Common myeloid progenitor, CD34-positive (primary cell): ENCODE measurements around the gene DLGAP4.

Source experiments
- CTCF ChIA-PET: fragments of 350-600 bp; sonication (Branson Sonifier 250); formaldehyde crosslinking; loops from one replicate; lab custom pipeline; 2021; ENCODE audit warnings: antibody characterized with exemption; lab: Charles Lee
- POLR2A ChIA-PET: fragments of 350-600 bp; sonication (Branson Sonifier 250); formaldehyde crosslinking; loops from one replicate; lab custom pipeline; 2021; ENCODE audit warnings: antibody characterized with exemption; lab: Charles Lee
- DNase-seq, 3 donors: peaks; one replicate each; pipeline versions ENCODE4 v3.0.0 to v3.0.0-alpha.2; 2013
- H3K27ac ChIP-seq, 2 experiments: 1 replicate in 1 of 2; 2 replicates in 1 of 2; pipeline ENCODE4 v1.7.0; 2013; ENCODE audit warnings: inconsistent platforms in 2 of 2, low read length in 2 of 2, mild to moderate bottlenecking in 2 of 2, low read depth in 1 of 2, moderate library complexity in 1 of 2; ENCODE audit not compliant: severe bottlenecking in 2 of 2, insufficient read depth in 1 of 2, poor library complexity in 1 of 2
- H3K27me3 ChIP-seq, 5 experiments: replicated peaks in 2 of 5; 1 replicate in 3 of 5; 2 replicates in 2 of 5; pipeline versions ENCODE4 v1.6.1 to v1.7.0; 2013; ENCODE audit warnings: low read length in 4 of 5, mild to moderate bottlenecking in 2 of 5, moderate library complexity in 2 of 5, inconsistent platforms in 1 of 5; ENCODE audit not compliant: insufficient read depth in 5 of 5, control insufficient read depth in 4 of 5
- H3K36me3 ChIP-seq, 4 experiments: 1 replicate in 2 of 4; 2 replicates in 2 of 4; pipeline versions ENCODE4 v1.6.1 to v1.7.0; 2013; ENCODE audit warnings: low read length in 3 of 4, control low read depth in 1 of 4, mild to moderate bottlenecking in 1 of 4; ENCODE audit not compliant: control insufficient read depth in 4 of 4, insufficient read depth in 4 of 4
- H3K4me1 ChIP-seq, 4 experiments: 1 replicate in 3 of 4; 2 replicates in 1 of 4; pipeline versions ENCODE4 v1.6.1 to v1.7.1; 2013; ENCODE audit warnings: low read length in 3 of 4, mild to moderate bottlenecking in 3 of 4, control low read depth in 1 of 4, inconsistent platforms in 1 of 4, moderate library complexity in 1 of 4; ENCODE audit not compliant: control insufficient read depth in 4 of 4, insufficient read depth in 4 of 4; ENCODE audit errors: control extremely low read depth in 1 of 4
- H3K4me3 ChIP-seq, 7 experiments: 1 replicate in 4 of 7; 2 replicates in 3 of 7; pipeline versions ENCODE4 v1.5.1 to v1.7.0; 2013; ENCODE audit warnings: mild to moderate bottlenecking in 7 of 7, low read length in 6 of 7, moderate library complexity in 6 of 7, inconsistent platforms in 2 of 7, low read depth in 2 of 7, control low read depth in 1 of 7; ENCODE audit not compliant: insufficient read depth in 4 of 7, control insufficient read depth in 1 of 7; ENCODE audit errors: extremely low read depth in 1 of 7
- H3K9me3 ChIP-seq, 5 experiments: 1 replicate in 4 of 5; 2 replicates in 1 of 5; pipeline versions ENCODE4 v1.6.1 to v1.7.1; 2013; ENCODE audit warnings: low read length in 4 of 5, mild to moderate bottlenecking in 2 of 5, inconsistent platforms in 1 of 5, low read depth in 1 of 5, moderate library complexity in 1 of 5; ENCODE audit not compliant: control insufficient read depth in 4 of 5, insufficient read depth in 2 of 5; ENCODE audit errors: control extremely low read depth in 1 of 5
- WGBS: methylation state at CpG from one replicate; pipeline ENCODE4 v1.1.5; 2013; ENCODE audit not compliant: insufficient coverage; 5-methylcytosine and 5-hydroxymethylcytosine counted together

DLGAP4 gene

GRCh38 chr20:36264426-36265246 is 41.5 kb upstream of the DLGAP4 start:
- no peak for DNase-seq
- H3K4me3 ChIP-seq, result no peak overlapping the region
- no peaks in the 10 kb centered on the region for H3K9me3 ChIP-seq
- no peaks in the 10 kb centered on the region for H3K27me3 ChIP-seq
- POLR2A ChIA-PET, result no interaction called here
- WGBS, result 97% methylated on average over 20 of the region's 20 CpGs
- no peak overlapping the region for H3K27ac ChIP-seq
- H3K36me3 ChIP-seq, result no peaks in the 10 kb centered on the region
- CTCF ChIA-PET, result no interaction called here
- no peaks in the 10 kb centered on the region for H3K4me1 ChIP-seq

GRCh38 chr20:36266189-36266588 is 40.0 kb upstream of the DLGAP4 start:
- CTCF ChIA-PET, result no interaction called here
- Histone ChIP-seq H3K4me1 (no peaks in the 10 kb centered on the region), H3K9me3 (no peaks in the 10 kb centered on the region), H3K27me3 (no peaks in the 10 kb centered on the region), H3K4me3 (no peak overlapping the region), H3K36me3 (no peaks in the 10 kb centered on the region), H3K27ac (no peak overlapping the region)
- POLR2A ChIA-PET, result no interaction called here
- WGBS, result 92% methylated on average over 5 of the region's 6 CpGs
- no peak for DNase-seq

- H3K9me3 ChIP-seq, result no peaks in the 10 kb centered on the region
- H3K4me3 ChIP-seq, result no peak overlapping the region
- H3K27ac ChIP-seq, result no peak overlapping the region
- H3K36me3 ChIP-seq, result no peaks in the 10 kb centered on the region
- WGBS, result 96% methylated on average over 22 of the region's 24 CpGs
- DNase-seq, result no peak
- no peaks in the 10 kb centered on the region for H3K4me1 ChIP-seq
- ChIA-PET POLR2A (no interaction called here), CTCF (no interaction called here)
- H3K27me3 ChIP-seq, result no peaks in the 10 kb centered on the region
Observed at GRCh38 chr20:36267605-36268381, 38.3 kb upstream of the DLGAP4 start.

GRCh38 chr20:36268440-36269342 is 37.4 kb upstream of the DLGAP4 start:
- no peak for DNase-seq
- no peaks in the 10 kb centered on the region for H3K36me3 ChIP-seq
- H3K27ac ChIP-seq, result no peak overlapping the region
- ChIA-PET CTCF (interaction anchor here (1.4 kb wide), 1 partner anchor 11 kb away, joined by 3 read pairs; no protein-coding TSS in a partner anchor), POLR2A (no interaction called here)
- H3K4me3 ChIP-seq, result no peak overlapping the region
- H3K9me3 ChIP-seq, result no peaks in the 10 kb centered on the region
- 93% methylated on average over 6 of the region's 10 CpGs for WGBS
- peaks cover 0 to 6% (median 1%) of the 10 kb centered on the region in 5 experiments for H3K27me3 ChIP-seq
- H3K4me1 ChIP-seq, result no peaks in the 10 kb centered on the region

GRCh38 chr20:36269507-36269906 is 36.6 kb upstream of the DLGAP4 start:
- Histone ChIP-seq H3K9me3 (no peaks in the 10 kb centered on the region), H3K27ac (no peak overlapping the region), H3K36me3 (no peaks in the 10 kb centered on the region), H3K27me3 (peaks cover 0 to 9% (median 3%) of the 10 kb centered on the region in 5 experiments), H3K4me1 (no peaks in the 10 kb centered on the region), H3K4me3 (no peak overlapping the region)
- POLR2A ChIA-PET, result no interaction called here
- 82% methylated on average over 2 of the region's 2 CpGs for WGBS
- DNase-seq, result no peak
- CTCF ChIA-PET, result interaction anchor here (1.4 kb wide), 1 partner anchor 12 kb away, joined by 3 read pairs; no protein-coding TSS in a partner anchor

- POLR2A ChIA-PET, result no interaction called here
- CTCF ChIA-PET, result no interaction called here
- WGBS, result 93% methylated on average over 16 of the region's 20 CpGs
- Histone ChIP-seq H3K27ac (no peak overlapping the region), H3K27me3 (peaks cover 0 to 10% (median 5%) of the 10 kb centered on the region in 5 experiments), H3K9me3 (no peaks in the 10 kb centered on the region), H3K4me1 (no peaks in the 10 kb centered on the region), H3K4me3 (no peak overlapping the region), H3K36me3 (no peaks in the 10 kb centered on the region)
- no peak for DNase-seq
Observed at GRCh38 chr20:36270744-36271638, 35.1 kb upstream of the DLGAP4 start.
